A549 (cell line): ENCODE measurements around the gene SETDB1.

Source experiments
- CBX2 ChIP-seq: fragments of 200-600 bp; sonication (generic); IDR thresholded peaks from 2 replicates; pipeline ENCODE4 v1.6.1; 2016; ENCODE audit warnings: low read depth, mild to moderate bottlenecking, borderline replicate concordance
- CTCF ChIP-seq: fragments of >200 bp; sonication (Bioruptor Twin); formaldehyde crosslinking; IDR thresholded peaks from 3 replicates; pipeline ENCODE4 v1.5.1; 2016
- ESRRA ChIP-seq: fragments of 150-350 bp; IDR thresholded peaks from 2 replicates; pipeline ENCODE4 v1.6.1; 2014; ENCODE audit warnings: mild to moderate bottlenecking, low read length, borderline replicate concordance
- KDM5A ChIP-seq: fragments of 200-600 bp; sonication (generic); IDR thresholded peaks from 2 replicates; pipeline ENCODE4 v1.6.1; 2016; ENCODE audit warnings: antibody characterized with exemption, mild to moderate bottlenecking
- POLR2A ChIP-seq: IDR thresholded peaks from 2 replicates; pipeline ENCODE4 v1.6.1; 2012; ENCODE audit warnings: mild to moderate bottlenecking, low read length
- RAD21 ChIP-seq, 2 experiments: fragments of >200 bp in 1 of 2; sonication (Bioruptor Twin) in 1 of 2; formaldehyde crosslinking in 1 of 2; IDR thresholded peaks in 1 of 2; conservative IDR thresholded peaks in 1 of 2; 2 replicates in 1 of 2; 3 replicates in 1 of 2; pipeline ENCODE4 v1.6.1; 2012 to 2018; ENCODE audit warnings: inconsistent platforms in 1 of 2
- TP53 ChIP-seq: fragments of 250-450 bp; sonication (Bioruptor Pico); IDR thresholded peaks from 2 replicates; pipeline ENCODE4 v1.5.0; 2021; ENCODE audit warnings: mild to moderate bottlenecking, moderate library complexity

GRCh38 chr1:150966011-150966410 is 39.8 kb downstream of the SETDB1 start:
- TF ChIP-seq ESRRA (no peak), CTCF (no peak), CBX2 (no peak), TP53 (CRISPR knock-in tag) (no peak), POLR2A (no peak), KDM5A (no peak), RAD21 (conservative IDR thresholded peaks at IDR 0.05 in 1 of 2, IDR thresholded peaks at IDR 0.05 in 1 of 2) (no peak)
